ENCODE results near the gene SLC12A9.
"Not testable (repeated sequence)": the region's sequence is repeated elsewhere in the genome, so short reads cannot be mapped to it uniquely, and the experiment has no call there.

Gene SLC12A9

DNA sequence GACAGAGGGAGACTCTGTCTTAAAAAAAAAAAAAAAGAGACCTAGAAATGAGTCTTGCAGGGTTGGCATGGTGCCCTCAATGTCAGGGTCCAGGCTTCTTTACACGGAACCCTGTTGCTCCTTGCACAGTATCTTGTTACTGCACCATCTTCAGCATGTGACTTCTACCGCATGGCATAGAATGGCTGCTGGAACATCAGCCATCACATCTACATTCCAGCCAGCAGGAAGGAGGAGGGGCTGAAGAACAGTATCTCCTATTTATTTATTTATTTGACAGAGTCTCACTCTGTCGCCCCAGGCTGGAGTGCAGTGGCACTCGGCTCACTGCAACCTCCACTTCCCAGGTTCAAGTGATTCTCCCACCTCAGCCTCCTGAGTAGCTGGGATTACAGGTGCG is 46.9 kb downstream of the SLC12A9 start:
- no peak for DNase-seq

DNA sequence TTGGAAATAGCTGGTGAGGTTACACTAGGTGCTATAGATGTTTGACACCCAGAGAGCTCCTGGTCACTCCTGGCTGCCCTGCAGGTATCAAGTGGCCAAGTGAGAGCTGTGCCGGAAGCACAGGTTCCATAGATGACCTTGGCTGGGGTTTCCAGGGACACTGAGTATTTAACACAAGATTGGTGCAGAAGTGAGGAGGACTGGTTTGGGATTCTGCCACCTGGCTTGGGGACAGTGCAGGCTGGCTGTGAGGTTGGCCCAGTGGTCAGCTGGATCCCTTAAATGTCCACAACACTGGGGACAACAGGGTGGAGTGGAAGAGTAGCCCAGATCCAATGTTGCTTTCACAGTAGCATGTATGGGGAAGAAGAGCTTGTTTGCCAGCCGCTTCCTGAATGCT is 48.5 kb downstream of the SLC12A9 start:
- no peak for DNase-seq

DNA sequence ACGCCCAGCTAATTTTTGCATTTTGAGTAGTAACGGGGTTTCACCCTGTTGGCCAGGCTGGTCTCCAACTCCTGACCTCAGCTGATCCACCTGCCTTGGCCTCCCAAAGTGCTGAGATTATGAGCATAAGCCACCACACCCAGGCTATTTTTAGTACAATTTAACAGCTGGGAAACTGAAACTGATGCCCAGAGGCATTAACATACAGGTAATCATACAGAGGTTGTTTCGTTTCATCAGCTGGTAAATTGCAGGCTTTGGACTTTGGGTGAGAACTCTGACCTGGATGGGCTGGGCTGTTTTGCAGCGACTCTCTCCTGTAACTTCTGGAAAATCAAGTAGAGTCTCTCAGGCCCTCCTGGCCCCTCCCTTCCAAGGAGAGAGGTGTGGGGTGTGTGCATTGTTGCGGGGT is 49.4 kb downstream of the SLC12A9 start:
- DNase-seq = no peak

DNA sequence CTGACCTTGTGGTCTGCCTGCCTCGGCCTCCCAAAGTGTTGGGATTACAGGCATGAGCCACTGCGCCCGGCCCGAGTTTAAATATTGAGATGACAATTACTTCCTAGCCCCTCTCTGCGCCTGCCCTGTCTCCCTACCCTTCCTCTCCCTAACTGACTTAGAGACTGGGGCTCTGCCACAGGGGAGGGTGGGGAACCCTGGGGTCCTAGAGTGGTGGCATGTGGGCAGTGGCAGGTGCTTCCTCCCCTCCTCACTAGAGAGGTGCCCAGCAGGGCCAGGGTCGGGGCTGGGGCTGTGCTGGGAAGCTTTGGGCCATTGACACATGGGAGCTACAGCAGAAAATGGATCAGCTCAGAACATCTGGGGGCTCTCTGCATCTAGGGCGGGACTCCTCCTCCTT is 50.1 kb downstream of the SLC12A9 start:
- no peak for DNase-seq

DNA sequence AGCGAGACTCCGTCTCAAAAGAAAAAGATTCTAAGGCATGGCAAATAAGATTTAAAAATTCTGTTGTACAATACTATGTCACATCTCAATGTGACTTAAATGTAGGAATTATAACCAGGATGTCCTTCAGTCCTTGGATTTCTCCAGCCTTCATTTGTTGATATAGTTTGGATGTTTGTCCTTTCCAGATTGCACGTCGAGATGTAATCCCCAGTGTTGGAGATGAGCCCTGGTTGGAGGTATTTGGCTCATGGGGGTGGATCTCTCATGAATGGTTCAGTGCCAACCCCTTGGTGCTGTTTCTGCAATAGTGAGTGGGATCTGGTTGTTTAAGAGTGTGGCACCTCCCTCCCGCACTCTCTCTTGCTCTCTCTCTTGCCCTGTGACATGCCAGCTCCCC is 56.0 kb downstream of the SLC12A9 start:
- DNase-seq = no peak

DNA sequence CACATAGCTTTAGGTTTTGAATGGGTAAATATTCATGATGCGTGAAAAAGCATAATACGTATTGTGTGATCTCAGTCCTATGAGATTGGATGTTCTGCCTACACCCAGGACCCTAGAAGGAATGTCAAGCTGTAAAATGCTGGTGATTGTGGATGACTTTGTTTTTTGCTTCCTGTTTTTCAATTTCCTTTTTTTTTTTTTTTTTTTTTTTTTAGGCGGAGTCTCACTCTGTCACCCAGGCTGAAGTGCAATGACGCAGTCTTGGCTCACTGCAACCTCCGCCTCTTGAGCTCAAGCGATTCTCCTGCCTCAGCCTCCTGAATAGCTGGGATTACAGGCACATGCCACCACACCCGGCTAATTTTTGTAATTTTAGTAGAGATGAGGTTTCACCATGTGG is 57.9 kb downstream of the SLC12A9 start:
- DNase-seq = not testable (repeated sequence)

DNA sequence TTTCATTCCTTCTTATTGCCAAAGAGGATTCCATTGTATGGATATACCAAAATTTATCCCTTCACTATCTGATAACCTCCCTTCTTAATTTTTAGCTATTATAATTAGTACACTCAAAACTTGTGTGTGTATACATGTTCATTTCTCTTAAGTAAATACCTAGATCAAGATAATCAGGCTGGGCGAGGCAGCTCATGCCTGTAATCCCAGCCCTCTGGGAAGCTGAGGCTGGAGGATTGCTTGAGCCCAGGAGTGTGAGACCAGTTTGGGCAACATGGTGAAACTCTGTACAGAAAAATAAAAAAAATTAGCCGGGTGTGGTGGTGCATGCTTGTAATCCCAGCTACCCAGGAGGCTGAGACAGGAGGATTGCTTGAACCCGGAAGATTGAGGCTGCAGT is 59.0 kb downstream of the SLC12A9 start:
- DNase-seq = no peak

DNA sequence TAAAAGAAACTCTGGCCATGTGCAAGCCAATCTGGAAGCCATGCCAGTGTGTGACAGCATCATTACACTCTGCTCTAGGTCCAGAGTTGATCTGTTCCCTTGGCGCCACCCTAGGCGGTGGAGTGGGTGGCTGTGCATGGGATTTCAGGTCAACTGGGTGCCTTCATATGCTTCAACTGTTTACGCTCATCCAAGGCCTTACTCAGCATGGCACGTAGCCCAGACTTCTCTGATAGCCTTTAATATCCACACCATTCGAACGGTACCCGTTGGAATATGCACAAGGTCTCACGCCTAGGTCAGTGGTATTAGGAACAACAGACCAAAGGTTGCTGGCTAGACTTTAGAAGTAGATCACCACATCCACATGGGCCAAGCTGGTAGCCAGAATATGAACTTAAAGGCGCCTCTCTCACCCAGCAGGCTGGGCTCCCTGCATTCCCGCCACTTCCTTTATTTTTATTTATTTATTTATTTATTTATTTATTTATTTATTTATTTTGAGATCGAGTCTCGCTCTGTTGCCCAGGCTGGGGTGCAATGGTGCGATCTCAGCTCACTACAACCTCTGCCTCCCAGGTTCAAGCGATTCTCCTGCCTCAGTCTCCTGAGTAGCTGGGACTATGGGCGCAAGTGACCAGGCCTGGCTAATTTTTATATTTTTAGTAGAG is 61.8 kb downstream of the SLC12A9 start:
- no peak for DNase-seq

DNA sequence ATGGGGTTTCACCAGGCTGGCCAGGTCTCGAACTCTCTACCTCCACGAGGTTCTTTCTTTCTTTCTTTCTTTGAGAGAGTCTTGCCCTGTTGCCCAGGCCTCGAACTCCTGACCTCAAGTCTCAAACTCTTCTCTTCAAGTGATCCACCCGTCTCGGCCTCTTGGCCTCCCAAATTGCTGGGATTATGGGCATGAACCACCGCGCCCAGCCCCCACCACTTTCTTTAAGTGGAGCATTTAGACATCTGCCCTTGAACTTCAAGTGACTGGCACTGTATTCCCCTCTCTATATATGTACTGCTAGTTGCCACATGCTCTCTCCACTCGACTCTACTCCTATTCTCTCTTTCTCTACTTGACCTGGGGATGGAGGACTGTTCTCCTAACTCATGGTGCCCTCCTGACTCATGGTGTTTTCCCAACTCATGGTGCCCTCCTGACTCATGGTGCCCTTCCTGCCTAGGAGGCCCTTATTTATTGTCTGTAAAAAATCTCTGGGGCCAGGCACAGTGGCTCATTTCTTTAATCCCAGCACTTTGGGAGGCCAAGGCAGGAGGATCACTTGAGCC is 62.5 kb downstream of the SLC12A9 start:
- DNase-seq = no peak

All from NCI-H1048 (cell line).